Measurements from ENCODE around the gene NFKBIB.

NFKBIB gene

DNA sequence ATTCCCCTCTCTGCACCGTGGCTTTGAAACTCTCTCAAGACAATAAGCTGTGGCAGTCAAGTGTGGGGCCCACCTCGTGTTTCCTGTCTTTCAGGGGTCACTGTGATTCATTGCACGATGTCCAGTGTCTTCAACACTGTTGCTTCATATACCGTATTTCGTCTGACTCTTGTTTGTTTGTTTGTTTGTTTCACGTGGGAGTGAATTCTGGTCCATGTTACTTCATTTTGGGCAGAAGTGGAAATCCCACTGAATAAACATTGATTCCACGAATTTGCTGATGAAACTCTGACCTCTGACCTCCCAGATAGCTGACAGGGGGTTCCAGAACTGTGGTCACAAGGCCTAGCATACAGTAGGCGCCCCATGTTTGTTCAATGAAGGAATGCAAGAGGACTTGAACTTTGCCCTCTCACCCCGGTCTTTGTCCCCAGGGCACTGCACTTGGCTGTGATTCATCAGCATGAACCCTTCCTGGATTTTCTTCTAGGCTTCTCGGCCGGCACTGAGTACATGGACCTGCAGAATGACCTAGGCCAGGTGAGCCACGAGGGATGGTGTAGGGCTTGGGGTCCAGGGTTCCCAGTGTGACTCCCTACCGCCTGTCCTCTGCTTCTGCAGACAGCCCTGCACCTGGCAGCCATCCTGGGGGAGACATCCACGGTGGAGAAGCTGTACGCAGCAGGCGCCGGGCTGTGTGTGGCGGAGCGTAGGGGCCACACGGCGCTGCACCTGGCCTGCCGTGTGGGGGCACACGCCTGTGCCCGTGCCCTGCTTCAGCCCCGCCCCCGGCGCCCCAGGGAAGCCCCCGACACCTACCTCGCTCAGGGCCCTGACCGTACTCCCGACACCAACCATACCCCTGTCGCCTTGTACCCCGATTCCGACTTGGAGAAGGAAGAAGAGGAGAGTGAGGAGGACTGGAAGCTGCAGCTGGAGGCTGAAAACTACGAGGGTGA lies 5.1 kb downstream of the NFKBIB start:
- DNase-seq (ENCODE audit: low spot score): no peak

DNA sequence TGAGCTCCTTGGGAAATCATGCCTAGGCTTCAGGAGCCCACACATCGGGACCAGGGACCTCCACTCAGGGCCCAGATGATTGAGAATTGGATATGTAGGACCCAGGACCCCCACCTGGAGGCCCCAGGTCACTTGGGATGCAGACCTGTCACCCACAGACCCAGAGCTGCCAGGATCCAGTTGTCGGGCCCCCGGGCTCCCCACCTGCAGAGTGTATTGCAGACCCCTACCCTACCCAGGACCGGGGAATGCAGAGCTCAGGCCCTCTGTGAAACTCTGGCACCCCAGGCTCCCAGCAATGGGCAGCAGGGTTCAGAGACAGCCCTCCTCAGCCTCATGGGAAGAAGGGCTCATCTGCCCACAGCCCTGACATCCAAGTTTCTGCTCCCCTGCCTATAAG lies 5.9 kb downstream of the NFKBIB start:
- no peak for DNase-seq (ENCODE audit: low spot score)

DNA sequence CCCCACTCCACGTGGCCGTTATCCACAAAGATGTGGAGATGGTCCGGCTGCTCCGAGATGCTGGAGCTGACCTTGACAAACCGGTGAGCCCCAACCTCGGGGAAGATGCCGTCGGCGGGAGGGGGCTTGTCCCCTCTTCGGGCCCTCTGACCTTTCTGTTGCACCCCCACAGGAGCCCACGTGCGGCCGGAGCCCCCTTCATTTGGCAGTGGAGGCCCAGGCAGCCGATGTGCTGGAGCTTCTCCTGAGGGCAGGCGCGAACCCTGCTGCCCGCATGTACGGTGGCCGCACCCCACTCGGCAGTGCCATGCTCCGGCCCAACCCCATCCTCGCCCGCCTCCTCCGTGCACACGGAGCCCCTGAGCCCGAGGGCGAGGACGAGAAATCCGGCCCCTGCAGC lies 7.5 kb downstream of the NFKBIB start:
- no peak for DNase-seq (ENCODE audit: low spot score)

DNA sequence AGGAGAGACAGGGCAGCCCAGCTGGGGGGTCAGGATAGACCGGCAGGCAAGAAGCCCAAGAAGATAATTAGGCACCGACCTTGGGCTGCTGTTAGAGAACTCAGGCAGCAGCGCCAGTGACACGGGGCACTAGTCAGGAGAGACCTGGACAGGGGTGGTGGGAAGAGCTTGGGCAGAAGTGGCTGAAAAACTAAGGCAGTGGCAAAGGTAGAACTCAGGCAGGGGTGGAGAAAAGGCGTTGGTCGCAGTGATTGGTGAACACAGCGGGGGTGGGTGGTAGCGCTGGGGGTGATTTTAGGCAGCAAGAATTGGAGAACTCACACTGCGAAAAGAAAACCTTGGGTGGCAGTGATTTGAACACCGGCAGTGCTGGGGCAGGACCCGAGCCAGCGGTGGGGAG lies 7.9 kb downstream of the NFKBIB start:
- no peak for DNase-seq (ENCODE audit: low spot score)

DNA sequence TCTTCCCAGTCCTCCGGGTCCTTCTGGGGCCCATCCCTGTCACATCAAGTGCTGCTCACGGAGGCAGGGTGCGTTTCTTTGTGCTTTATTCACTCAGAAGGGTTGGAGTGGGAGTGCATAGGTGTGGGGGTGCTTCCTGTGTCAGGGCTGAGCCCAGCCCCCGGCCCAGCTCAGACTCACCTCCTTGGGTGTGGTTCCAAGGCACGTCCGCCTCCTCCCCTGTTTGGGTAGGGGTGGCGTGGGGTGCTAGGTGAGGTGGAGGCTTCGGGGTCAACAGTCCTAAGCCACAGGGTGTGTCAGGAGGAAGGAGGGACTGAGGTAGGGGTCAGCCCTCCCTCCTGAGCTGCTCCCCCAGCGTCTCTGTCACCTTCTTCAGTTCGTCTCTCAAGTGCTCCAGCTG lies 9.1 kb downstream of the NFKBIB start:
- DNase-seq (ENCODE audit: low spot score): peak; percentile 53

DNA sequence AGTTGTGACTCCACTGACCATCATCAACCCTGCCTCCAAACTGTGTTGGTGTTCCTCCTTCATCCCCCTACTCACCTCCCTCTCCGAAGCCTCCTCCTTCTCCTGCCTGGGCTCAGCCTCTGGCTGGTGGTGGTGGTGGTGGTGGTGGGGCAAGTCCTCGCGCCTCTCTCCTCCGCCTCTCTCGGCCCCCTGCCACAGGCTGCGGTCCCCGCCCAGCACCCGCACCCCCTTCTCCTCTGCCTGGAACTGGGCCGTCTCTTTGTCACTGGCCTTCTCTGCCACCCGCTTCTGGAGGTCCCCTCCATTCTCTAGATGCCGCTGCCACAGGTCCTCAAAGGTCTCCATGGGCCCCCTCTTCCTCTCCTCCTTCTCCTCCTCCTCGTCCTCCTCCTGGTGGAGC lies 10.7 kb downstream of the NFKBIB start:
- DNase-seq (ENCODE audit: low spot score): no peak

DNA sequence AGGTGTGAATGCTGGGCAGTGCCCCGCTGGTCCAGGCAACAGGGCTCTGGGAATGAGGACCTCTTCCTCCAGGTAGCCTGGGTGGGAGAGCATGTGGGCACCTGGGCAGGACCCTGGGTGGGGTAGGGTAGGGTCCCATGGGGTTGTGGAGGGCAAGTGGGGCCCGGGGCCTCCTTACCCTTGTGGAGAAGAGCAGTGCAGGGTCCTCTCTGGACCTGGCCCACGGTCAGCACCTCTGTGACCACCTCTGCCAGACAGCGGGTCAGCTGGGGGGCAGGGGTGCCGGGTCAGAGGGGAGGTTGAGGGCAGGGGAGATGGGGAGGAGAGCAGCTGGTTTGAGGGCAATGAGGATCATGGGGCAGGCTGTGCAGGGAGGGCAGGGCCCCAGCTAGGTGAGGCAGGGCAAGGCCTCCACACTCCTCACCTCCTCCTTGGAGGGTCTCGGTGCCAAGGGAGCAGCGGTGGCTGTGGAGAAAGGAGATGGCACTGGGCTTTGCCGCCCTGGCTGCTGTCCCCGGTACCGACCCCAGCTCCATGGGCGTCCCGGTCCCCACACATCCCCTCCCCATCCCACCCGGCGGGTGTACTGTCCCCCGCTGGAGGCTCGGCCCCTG lies 11.7 kb downstream of the NFKBIB start:
- no peak for DNase-seq (ENCODE audit: low spot score)

DNA sequence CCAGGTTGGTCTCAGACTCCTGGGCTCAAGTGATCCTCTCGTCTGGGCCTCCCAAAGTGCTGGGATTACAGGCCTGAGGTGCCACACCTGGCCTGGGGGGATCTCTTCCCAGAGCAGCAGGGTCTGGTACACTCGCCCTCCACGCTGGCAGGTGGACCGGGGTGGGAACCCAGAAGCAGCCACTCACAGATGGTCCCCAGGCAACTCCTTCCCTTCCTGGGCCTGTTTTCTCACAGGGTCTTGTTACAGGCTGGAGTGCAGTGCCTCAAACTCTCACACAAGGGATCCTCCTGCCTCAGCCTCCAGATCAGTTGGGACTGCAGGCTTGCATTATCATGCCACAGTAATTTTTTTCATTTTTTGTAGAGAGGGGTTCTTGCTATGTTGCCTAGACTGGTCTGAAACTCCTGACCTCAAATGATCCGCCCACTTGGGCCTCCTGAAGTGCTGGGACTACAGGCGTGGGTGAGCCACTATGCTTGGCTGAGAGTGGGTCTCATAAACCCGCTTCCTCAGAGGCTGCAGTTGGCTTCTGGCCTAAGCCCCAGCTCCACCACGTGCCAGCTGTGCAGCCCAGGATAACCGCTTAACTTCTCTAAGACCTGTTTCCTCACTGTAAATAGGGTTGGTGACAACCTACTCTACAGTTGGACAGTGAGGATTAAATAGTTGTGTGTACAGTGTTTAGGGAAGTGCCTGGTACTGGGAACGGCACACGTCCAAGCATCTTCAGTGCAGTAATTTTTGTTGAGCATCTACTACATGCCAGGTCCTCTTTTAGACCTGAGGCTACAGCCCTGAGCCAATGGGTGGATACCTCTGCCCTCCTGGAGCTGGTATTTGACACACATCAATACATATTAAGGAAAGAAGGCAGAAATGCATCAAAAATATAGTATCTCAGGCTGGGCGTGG lies 13.1 kb downstream of the NFKBIB start:
- DNase-seq (ENCODE audit: low spot score): no peak

DNA sequence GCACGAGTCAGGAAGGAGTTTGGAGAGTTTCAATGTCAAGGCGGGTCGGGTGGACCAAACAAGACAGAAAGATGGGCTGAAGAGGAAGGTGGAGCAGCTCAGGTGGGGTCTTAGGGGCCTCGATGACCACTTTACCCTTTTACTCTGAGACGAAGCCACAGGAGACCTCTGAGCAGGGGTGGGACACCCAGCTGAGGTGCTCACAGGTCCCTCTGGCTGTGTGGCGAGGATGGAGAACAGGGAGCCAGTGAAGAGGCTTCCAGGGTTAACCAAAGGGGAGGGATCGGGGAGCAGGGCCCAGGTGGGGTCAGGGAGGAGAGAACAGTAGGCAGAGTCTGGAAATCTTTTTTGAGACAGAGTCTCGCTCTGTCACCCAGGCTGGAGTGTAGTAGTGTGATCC lies 14.2 kb downstream of the NFKBIB start:
- no peak for DNase-seq (ENCODE audit: low spot score)

DNA sequence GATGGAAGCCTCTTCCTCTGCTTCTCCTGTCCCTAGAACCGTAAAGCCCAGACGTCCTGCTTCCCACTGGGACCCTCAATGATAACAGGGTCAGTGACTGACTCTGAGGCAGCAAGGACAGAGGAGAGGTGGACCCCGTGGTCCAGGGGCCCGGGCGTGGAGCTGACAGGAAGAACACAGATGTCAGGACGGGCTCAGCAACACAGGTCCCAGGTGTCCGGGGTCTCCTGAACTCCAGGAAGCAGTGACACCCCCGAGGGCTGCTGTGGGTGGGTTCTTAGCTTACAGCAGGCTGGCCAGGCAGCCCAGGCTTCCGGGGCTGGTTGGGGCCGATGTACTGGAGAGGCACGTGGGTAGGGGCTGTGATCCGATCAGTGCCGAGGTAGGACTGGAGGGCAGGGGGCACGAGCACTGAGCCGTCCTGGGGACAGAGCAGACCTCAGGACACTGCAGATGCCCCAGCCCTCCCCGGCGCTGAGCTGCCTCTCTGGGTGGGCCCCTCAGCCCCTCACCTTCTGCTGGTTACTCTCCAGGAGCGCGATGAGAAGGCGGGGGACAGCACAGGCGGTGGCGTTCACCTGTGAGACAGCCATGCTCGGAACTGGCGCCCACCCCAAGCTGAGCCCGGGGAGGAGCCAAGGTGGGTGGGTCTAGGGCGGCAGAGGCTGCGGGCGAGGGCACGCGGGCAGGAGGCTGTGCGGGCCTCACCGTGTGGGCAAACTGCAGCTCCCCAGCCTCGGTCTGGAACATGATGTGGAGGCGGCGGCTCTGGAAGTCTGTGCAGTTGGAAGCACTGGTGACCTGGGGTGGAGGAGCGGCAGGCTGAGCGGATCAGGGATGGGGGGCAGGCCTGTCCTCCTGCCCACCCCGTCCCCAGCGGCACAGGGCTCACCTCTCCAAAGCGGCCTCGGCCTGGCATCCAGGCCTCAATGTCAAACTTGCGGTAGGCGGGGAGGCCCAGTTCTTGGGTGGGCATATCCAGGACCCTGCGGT lies 15.9 kb downstream of the NFKBIB start:
- no peak for DNase-seq (ENCODE audit: low spot score)

DNA sequence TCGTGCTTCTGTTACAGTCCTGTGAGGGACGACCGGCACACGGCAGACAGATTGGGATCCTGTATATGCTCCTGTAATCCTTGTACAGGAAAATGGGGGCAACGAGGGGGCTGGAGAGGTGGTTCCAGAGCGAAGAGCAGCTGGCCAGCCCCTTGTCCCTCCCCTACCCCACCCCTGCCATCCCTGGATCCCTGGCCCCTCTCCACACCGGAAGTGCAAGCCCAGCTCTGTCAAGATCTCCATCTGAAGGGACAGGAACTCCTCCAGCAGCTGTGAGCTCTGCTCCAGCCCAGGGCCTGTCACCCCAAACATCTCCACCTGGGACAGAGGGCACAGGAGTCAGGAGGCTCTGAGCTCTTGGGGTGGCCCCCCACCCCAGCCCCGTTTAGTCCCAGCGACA lies 17.7 kb downstream of the NFKBIB start:
- DNase-seq (ENCODE audit: low spot score): no peak

DNA sequence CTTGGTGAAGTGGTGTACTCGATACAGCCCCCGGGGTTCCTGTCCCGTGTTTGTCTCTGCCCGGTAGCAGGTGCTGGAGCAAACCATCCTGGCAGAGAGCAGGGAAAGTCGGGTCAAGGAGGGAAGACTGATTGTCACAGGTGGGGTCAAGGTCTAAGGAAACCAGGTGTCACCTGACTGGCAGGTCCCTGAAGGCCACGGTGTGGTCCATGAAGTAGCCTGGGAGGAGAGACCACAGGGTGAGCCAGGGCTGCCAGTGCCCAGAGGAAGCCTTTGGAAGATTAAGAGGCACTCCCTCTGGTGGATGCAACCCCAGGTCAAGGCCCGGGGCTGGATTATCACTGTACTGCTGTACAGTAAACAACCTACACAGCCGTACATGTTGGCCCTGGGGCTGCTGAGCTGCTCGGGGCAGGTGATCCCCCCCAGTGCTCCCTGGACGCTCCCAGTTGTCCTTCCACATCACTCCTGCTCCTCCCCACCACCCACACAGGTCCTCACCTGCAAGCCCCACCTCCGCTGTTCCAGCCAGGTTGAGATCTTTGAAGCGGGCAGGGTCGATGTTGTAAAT lies 18.2 kb downstream of the NFKBIB start:
- DNase-seq (ENCODE audit: low spot score): no peak

DNA sequence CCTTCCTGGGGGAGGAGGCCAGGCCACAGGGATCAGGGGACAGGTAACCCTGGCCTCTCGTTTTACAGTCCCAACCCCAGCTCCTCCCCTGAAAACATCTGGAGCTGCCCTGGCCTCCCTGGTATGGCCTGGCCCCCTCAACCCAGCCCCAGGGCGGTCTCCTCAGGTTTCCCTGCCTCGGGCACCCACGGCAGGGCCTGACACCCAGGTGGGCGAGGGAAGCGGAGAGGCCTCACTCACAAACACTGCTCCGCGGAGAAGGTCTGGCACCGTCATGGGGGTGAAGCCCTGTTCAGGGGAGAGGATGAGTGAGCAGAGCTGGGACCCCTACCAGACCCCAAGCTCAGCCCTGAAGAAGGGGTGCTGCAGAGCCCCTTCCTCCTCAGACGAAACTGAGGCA lies 18.8 kb downstream of the NFKBIB start:
- DNase-seq (ENCODE audit: low spot score): no peak

DNA sequence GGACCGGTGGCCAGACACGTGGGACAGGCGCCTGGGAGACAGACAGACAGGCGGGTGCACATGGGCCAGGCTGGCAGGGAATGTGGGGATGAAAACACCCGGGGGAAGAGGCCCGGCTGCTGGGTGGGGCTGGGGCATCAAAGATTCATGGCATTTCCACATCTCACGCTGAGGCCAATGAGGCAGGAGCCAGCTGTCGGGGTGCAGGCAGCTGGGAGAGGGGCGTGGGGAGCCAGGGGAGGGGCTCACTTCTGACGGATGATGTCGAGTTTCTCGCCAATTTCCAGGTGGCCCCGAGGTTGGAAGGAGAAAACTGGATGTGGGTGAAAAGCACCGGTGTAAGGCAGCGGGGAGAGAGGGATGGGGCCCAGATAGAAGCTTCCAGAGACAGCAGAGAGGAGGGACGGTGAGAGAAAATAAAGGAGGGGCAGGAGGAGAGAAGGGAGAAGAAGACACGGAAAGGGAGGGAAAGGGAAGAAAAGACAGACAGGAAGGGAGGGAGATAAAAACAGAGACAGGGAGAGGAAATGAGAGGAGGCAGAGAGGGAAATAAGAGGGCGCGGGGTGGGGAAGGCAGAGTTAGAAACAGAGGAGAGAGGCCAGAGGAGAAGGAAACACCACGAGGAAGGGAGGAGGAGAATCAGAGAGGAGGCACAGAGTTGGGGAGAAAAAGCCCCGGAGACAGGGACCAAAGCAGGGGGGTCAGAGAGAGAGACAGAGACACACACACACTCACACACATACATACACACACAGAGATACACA lies 20.2 kb downstream of the NFKBIB start:
- no peak for DNase-seq (ENCODE audit: low spot score)

DNA sequence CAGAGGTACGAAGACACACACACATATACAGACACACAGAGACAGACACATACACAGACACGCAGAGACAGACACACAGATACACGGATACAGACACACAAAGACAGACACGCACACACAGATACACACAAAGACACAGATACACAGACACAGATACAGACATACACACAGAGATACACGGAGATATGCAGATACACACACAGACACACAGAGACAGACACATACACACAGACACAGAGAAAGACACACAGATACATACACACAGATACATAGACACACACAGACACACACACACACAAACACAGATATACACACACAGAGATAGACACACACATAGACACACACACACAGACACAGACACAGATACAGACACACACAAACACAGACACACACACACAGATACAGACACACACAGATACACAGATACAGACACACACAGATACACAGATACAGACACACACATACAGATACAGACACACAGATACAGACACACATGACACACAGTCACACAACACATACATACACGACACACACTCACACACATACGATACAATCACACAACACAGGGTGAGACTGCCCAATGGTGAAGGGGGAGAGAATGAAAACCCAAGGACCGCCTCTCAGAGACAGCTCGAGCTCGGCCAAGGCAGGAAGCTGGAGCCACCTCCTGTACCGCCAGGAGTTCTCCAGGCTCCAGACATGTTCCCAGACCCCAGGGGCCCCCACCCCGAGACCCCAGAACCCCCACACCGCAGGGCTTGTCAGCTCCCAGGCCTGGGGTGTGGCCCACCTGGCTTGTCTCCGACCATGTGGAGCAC lies 21.0 kb downstream of the NFKBIB start:
- DNase-seq (ENCODE audit: low spot score): no peak

DNA sequence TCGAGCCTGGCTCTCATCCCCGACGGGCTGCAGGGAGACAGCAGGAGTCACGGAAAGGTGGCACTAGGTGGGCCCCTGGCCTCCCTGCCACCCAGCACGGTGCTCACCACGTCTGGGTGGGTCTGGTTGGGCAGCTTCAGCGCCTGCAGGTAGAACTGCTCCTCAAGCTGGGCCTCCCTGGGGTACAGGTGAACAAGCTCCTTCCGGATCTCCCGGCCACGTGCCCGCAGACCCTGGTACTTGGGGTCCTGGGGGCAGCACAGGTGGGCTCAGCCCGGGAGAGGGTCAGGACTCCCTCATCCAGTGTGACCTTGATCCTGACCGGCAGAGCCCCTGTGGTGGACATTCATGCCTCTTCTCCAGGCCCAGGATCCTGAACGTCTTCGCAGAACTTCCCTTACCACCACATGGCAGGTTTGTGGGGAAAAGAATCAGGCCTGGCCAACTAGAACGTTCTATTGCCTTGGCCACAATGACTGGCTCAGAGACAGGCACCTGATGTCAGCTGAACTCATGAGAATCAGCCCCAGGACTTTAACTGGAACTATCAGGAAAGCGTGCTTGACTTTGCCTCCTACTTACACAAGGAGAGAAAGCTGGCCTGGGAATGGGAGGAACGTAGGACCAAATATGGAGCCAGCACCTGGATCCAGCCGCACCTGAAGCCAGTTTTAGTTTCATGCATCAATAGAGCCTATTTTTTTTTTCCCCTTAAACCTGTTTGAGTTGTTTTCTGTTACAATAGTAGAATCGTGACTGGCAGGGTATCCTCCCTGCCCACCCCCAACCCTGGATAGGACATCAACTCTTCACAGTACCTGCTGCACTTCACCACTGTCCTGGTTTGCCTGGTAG lies 21.9 kb downstream of the NFKBIB start:
- no peak for DNase-seq (ENCODE audit: low spot score)

DNA sequence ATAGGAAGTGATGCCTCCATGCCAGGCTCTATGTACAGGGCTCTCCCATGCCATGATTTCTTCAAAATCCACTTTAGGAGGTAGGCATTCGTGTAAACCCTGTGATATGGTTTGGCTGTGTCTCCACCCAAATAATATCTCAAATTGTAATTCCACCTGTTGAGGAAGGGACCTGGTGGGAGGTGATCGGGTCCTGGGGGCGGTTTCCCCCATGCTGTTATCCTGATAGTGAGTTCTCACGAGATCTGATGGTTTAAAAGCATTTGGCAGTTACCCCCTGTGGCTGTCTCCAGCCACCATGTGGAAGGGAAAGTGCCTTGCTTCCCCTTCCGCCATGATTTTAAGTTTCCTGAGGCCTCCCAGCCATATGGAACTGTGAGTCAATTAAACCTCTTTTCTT lies 22.7 kb downstream of the NFKBIB start:
- DNase-seq (ENCODE audit: low spot score): no peak

DNA sequence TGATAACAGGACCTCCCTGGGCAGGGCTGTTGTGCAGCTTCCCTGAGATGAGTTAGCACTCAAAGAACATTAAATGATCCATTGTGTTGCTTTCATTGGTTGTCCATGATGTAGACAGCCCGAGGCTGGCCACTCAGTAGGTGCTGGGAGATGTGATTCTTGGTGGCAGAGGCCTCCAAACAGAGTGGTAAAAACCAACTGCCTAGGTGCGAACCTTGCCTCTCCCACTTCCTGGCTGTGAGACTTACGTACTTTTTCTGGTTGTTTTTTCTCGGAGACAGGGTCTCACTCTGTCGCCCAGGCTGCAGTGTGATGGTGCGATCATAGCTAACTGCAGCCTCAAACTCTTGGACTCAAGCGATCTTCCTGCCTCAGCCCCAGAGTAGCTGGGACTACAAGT lies 24.6 kb downstream of the NFKBIB start:
- DNase-seq (ENCODE audit: low spot score): no peak
